Neural cell (in vitro differentiated cells): ENCODE data around the gene STOM. TPM values are rescaled to one million over a fixed set of nuclear protein-coding genes. Genes with fewer than 3 reads are reported as not detected.
"Not testable (repeated sequence)": the region's sequence is repeated elsewhere in the genome, so short reads cannot be mapped to it uniquely, and the experiment has no call there.

Experiments used
- H2AFZ ChIP-seq: fragments of 200-600, 300-800 bp; sonication (generic), shearing (Covaris generic); 2 replicates; pipeline ENCODE4 v1.6.0; 2014; ENCODE audit warnings: low read depth, mild to moderate bottlenecking, antibody characterized with exemption, low read length, moderate library complexity
- H3F3A ChIP-seq: fragments of 200-600 bp; shearing (Covaris generic); 2 replicates; pipeline ENCODE4 v1.6.1; 2016; ENCODE audit warnings: mild to moderate bottlenecking, moderate library complexity, mixed read lengths, antibody characterized with exemption, low read length; ENCODE audit not compliant: insufficient read depth, poor library complexity, severe bottlenecking
- H3K27ac ChIP-seq: fragments of 200-600, 300-800 bp; sonication (generic), shearing (Covaris generic); 2 replicates; pipeline ENCODE4 v1.5.1; 2014; ENCODE audit warnings: mild to moderate bottlenecking, low read length, moderate library complexity
- H3K27me3 ChIP-seq: fragments of 300-800, 200-600 bp; sonication (generic), shearing (Covaris generic); 2 replicates; pipeline ENCODE4 v1.6.0; 2014; ENCODE audit warnings: mild to moderate bottlenecking, low read depth, low read length, moderate library complexity; ENCODE audit not compliant: insufficient read depth
- H3K36me3 ChIP-seq: fragments of 300-800, 200-600 bp; sonication (generic), shearing (Covaris generic); 2 replicates; pipeline ENCODE4 v1.5.1; 2014; ENCODE audit warnings: mild to moderate bottlenecking, antibody characterized with exemption, low read length, moderate library complexity; ENCODE audit not compliant: insufficient read depth
- H3K4me2 ChIP-seq: fragments of 300-800, 200-600 bp; sonication (generic), shearing (Covaris generic); 2 replicates; pipeline ENCODE4 v1.6.0; 2014; ENCODE audit warnings: mild to moderate bottlenecking, low read length
- H3K4me3 ChIP-seq: fragments of 300-800, 200-600 bp; sonication (generic), shearing (Covaris generic); 2 replicates; pipeline ENCODE4 v1.5.1; 2014; ENCODE audit warnings: mild to moderate bottlenecking, low read length, moderate library complexity
- H3K79me2 ChIP-seq: fragments of 200-600 bp; shearing (Covaris generic); replicated peaks from 2 replicates; pipeline ENCODE4 v1.6.0; 2014; ENCODE audit warnings: mild to moderate bottlenecking, low read length, moderate library complexity; ENCODE audit not compliant: insufficient read depth
- H3K9ac ChIP-seq: fragments of 300-800, 200-600 bp; sonication (generic), shearing (Covaris generic); 2 replicates; pipeline ENCODE4 v1.6.1; 2016; ENCODE audit warnings: mild to moderate bottlenecking, low read length, mixed read lengths
- H3K9me2 ChIP-seq: fragments of 200-600 bp; shearing (Covaris generic); 2 replicates; pipeline ENCODE4 v1.6.1; 2016; ENCODE audit warnings: mild to moderate bottlenecking, low read length, mixed read lengths; ENCODE audit not compliant: insufficient read depth
- H3K9me3 ChIP-seq: fragments of 200-600, 300-800 bp; sonication (generic), shearing (Covaris generic); 2 replicates; pipeline ENCODE4 v1.6.1; 2016; ENCODE audit warnings: mild to moderate bottlenecking, mixed run types, low read length, moderate library complexity, mixed read lengths
- H4K20me1 ChIP-seq: fragments of 200-600 bp; shearing (Covaris generic); 2 replicates; pipeline ENCODE4 v1.6.1; 2016; ENCODE audit warnings: mild to moderate bottlenecking, mixed run types; ENCODE audit not compliant: insufficient read depth
- EP300 ChIP-seq: fragments of 450-650 bp; conservative IDR thresholded peaks from 2 replicates; pipeline ENCODE4 v1.6.1; 2014; ENCODE audit warnings: antibody characterized with exemption, mild to moderate bottlenecking, moderate library complexity; ENCODE audit not compliant: poor library complexity, severe bottlenecking
- EZH2 ChIP-seq: fragments of 200-600, 300-800 bp; shearing (Covaris generic), sonication (generic); IDR thresholded peaks from 2 replicates; pipeline ENCODE4 v1.6.1; 2014; ENCODE audit warnings: antibody characterized with exemption, low read length, borderline replicate concordance, mild to moderate bottlenecking; ENCODE audit not compliant: insufficient read depth, poor library complexity, severe bottlenecking
- MXI1 ChIP-seq: fragments of 450-650 bp; conservative IDR thresholded peaks from 2 replicates; pipeline ENCODE4 v1.6.1; 2014; ENCODE audit warnings: antibody characterized with exemption, mild to moderate bottlenecking; ENCODE audit not compliant: poor library complexity, severe bottlenecking
- POLR2AphosphoS5 ChIP-seq: IDR thresholded peaks from 2 replicates; pipeline ENCODE4 v1.6.1; 2012
- RAD21 ChIP-seq: fragments of 450-650 bp; conservative IDR thresholded peaks from 2 replicates; pipeline ENCODE4 v1.6.1; 2014; ENCODE audit warnings: antibody characterized with exemption, mild to moderate bottlenecking, moderate library complexity
- SMC3 ChIP-seq: fragments of 450-650 bp; conservative IDR thresholded peaks from 2 replicates; pipeline ENCODE4 v1.6.1; 2014; ENCODE audit warnings: antibody characterized with exemption, mild to moderate bottlenecking, moderate library complexity; ENCODE audit not compliant: poor library complexity
- TAF1 ChIP-seq: IDR thresholded peaks from 2 replicates; pipeline ENCODE4 v1.6.1; 2012; ENCODE audit warnings: low read depth
- polyA plus RNA-seq: library from polyadenylated mRNA; depleted of rRNA; stranded (reverse); fragments of >200 nt; gene quantifications from 2 replicates; pipeline ENCODE4 v1.2.3, GENCODE V29; 2014
- TF ChIP-seq, protein P1 (sequence below): fragments of 450-650 bp; IDR thresholded peaks from 2 replicates; pipeline ENCODE4 v1.5.1; 2014; ENCODE audit warnings: antibody characterized with exemption, mild to moderate bottlenecking, moderate library complexity; ENCODE audit not compliant: poor library complexity, severe bottlenecking
- TF ChIP-seq, protein P2 (sequence below): IDR thresholded peaks from 2 replicates; pipeline ENCODE4 v1.6.1; 2012; ENCODE audit warnings: borderline replicate concordance

The STOM gene
- polyA plus RNA-seq, 1 donor from 2014 or later: 0.11 TPM

DNA sequence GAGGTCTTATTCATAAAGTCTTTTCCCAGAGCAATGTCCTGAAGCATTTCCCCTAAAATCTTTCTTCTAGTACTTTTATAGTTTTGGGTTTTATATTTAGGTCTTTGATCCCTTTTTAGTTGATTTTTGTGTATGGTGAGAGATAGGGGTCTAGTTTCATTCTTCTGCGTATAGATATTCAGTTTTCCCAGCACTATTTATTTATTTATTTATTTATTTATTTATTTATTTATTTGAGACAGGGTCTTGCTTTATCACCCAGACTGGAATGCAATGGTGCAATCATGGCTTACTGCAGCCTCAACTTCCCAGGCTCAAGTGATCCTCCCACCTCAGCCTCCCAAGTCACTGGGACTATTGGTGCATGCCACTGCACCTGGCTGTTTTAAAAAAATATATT lies 27.2 kb upstream of the STOM start:
- H3K4me3 ChIP-seq, H3F3A ChIP-seq, H3K9me3 ChIP-seq, H4K20me1 ChIP-seq, H2AFZ ChIP-seq, H3K27me3 ChIP-seq, H3K79me2 ChIP-seq, H3K27ac ChIP-seq, H3K4me2 ChIP-seq, H3K36me3 ChIP-seq, H3K9me2 ChIP-seq, H3K9ac ChIP-seq: not testable (repeated sequence)

DNA sequence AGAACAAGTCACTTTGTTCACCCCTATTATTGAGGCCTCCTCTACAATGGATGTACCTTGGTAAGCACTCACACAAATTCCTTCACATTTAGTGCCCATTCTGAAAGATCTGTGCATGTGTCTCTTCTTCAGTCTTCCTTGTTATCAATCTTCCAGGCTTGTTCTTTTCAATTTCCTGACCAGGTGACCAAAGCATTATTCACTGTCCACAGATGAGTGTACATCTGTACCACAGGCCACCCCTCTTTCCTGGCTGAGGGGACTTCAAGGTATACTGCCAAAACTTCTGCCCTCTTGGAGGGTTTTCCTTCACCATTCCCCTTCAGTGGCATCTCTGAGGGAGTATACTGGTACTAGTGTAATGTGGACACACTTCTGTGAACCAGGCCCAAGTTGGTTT lies 25.5 kb upstream of the STOM start:
- no peaks in the 10 kb centered on the region for H3K79me2 ChIP-seq
- no peaks in the 10 kb centered on the region for H4K20me1 ChIP-seq
- no peak overlapping the region for H3K4me2 ChIP-seq
- H3K4me3 ChIP-seq: no peak overlapping the region
- H2AFZ ChIP-seq: no peak overlapping the region
- H3K27me3 ChIP-seq: no peaks in the 10 kb centered on the region
- H3K36me3 ChIP-seq: no peaks in the 10 kb centered on the region
- no peaks in the 10 kb centered on the region for H3K9me2 ChIP-seq
- H3F3A ChIP-seq: no peaks in the 10 kb centered on the region
- TF ChIP-seq, protein P1, sequence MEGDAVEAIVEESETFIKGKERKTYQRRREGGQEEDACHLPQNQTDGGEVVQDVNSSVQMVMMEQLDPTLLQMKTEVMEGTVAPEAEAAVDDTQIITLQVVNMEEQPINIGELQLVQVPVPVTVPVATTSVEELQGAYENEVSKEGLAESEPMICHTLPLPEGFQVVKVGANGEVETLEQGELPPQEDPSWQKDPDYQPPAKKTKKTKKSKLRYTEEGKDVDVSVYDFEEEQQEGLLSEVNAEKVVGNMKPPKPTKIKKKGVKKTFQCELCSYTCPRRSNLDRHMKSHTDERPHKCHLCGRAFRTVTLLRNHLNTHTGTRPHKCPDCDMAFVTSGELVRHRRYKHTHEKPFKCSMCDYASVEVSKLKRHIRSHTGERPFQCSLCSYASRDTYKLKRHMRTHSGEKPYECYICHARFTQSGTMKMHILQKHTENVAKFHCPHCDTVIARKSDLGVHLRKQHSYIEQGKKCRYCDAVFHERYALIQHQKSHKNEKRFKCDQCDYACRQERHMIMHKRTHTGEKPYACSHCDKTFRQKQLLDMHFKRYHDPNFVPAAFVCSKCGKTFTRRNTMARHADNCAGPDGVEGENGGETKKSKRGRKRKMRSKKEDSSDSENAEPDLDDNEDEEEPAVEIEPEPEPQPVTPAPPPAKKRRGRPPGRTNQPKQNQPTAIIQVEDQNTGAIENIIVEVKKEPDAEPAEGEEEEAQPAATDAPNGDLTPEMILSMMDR: no peak
- TF ChIP-seq EP300 (no peak), RAD21 (no peak), MXI1 (no peak), TAF1 (no peak), EZH2 (no peak), POLR2AphosphoS5 (no peak), SMC3 (no peak)
- TF ChIP-seq, protein P2, sequence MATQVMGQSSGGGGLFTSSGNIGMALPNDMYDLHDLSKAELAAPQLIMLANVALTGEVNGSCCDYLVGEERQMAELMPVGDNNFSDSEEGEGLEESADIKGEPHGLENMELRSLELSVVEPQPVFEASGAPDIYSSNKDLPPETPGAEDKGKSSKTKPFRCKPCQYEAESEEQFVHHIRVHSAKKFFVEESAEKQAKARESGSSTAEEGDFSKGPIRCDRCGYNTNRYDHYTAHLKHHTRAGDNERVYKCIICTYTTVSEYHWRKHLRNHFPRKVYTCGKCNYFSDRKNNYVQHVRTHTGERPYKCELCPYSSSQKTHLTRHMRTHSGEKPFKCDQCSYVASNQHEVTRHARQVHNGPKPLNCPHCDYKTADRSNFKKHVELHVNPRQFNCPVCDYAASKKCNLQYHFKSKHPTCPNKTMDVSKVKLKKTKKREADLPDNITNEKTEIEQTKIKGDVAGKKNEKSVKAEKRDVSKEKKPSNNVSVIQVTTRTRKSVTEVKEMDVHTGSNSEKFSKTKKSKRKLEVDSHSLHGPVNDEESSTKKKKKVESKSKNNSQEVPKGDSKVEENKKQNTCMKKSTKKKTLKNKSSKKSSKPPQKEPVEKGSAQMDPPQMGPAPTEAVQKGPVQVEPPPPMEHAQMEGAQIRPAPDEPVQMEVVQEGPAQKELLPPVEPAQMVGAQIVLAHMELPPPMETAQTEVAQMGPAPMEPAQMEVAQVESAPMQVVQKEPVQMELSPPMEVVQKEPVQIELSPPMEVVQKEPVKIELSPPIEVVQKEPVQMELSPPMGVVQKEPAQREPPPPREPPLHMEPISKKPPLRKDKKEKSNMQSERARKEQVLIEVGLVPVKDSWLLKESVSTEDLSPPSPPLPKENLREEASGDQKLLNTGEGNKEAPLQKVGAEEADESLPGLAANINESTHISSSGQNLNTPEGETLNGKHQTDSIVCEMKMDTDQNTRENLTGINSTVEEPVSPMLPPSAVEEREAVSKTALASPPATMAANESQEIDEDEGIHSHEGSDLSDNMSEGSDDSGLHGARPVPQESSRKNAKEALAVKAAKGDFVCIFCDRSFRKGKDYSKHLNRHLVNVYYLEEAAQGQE: no peak
- H3K9me3 ChIP-seq: no peaks in the 10 kb centered on the region
- no peak overlapping the region for H3K27ac ChIP-seq
- no peak overlapping the region for H3K9ac ChIP-seq

DNA sequence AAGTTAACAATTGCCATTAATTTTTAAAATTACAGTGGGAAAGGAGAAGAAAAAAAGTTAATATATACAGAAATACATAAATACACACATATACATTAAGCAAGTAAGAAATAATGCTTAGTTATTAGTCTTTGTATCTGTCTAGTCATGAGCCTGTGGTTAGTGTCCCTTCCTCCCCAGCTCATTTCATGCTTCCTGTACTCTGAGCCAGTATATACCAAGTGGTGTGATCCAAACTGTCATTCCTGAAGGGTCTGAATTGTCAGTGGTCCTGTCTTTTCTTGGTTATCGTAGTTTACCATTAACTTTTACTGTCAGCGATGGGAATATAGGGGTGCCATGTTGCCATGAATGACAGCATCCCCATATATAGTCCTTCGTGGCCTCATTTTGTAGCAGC lies 24.2 kb upstream of the STOM start:
- Histone ChIP-seq H4K20me1 (no peaks in the 10 kb centered on the region), H3K4me3 (no peak overlapping the region), H3K9ac (no peak overlapping the region), H2AFZ (no peak overlapping the region), H3F3A (no peaks in the 10 kb centered on the region), H3K4me2 (no peak overlapping the region), H3K9me2 (no peaks in the 10 kb centered on the region), H3K9me3 (no peaks in the 10 kb centered on the region), H3K27ac (no peak overlapping the region), H3K27me3 (no peaks in the 10 kb centered on the region), H3K36me3 (no peaks in the 10 kb centered on the region), H3K79me2 (no peaks in the 10 kb centered on the region)
- TF ChIP-seq EZH2 (no peak), RAD21 (no peak), TAF1 (no peak), EP300 (no peak), MXI1 (no peak), SMC3 (no peak), POLR2AphosphoS5 (no peak)
- TF ChIP-seq, protein P2: no peak
- TF ChIP-seq, protein P1: no peak
